Stromal cell of bone marrow (primary cell): ENCODE results near the gene CCL22.

Experiments used
- DNase-seq: peaks from one replicate; pipeline ENCODE4 v3.0.0-alpha.2; 2012; ENCODE audit warnings: low read depth

Gene CCL22

DNA sequence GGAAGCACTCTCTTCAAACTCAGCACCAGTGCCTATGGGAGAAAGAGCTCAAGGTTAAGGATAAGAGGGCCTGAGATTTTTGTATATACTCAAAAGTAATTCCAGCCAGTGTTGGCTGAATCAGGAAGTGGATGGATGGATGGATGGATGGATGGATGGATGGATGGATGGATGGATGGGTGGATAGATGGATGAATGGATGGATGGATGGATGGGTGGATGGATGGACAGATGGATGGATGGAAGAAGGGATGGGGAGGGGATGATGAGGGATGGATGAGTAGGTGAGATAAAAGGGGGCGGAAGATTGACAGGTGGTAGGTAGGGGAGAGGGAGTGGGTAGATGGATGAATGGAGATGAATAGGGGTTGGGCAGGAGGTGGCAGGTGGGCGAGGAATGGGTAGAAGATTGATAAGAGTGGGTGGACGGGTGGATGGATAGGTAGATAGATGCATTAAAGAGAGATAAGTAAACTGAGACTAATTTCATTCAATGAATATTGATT is 17.8 kb downstream of the CCL22 start:
- no peak for DNase-seq

DNA sequence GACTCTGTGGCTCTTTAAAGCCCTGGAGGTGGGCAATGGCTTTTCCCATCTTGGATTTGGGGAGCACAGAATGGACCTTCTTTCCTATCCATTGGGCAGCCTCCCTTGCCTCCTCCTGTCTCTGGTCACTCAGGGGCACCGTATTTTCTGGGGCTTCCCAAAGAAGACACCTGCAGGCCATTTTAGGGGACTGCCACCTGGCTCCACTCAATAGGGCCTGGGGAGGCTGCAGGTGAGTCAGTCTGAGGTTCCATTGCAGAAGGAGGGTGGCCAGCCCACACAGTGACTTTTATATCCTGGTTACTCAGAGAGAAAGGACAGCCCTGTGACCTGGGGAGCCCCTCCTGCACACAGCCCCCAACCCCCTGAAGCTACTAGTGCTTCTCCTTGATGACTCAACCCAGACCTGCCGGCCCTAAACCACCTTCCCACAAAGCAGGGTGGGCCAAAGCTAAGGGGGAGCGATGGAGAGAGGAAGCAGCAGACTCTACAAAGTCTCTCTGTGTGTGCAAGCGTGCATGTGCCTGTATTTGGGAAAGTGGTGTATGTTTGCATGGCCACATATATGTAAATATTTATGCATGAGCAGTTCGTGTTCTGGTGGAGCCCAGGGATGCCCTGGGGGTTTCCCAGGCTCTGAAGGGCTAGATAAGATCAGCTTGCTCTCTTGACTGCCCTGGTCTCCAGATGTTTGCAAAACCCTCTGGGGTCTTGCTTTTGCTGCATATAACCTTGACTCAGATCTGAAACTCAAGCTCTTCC is 18.7 kb downstream of the CCL22 start:
- DNase-seq, result no peak

- no peak for DNase-seq
Observed at GRCh38 chr16:57379579-57379978, 21.0 kb downstream of the CCL22 start.

GRCh38 chr16:57380671-57381462 is 22.3 kb downstream of the CCL22 start:
- DNase-seq, result no peak

DNA sequence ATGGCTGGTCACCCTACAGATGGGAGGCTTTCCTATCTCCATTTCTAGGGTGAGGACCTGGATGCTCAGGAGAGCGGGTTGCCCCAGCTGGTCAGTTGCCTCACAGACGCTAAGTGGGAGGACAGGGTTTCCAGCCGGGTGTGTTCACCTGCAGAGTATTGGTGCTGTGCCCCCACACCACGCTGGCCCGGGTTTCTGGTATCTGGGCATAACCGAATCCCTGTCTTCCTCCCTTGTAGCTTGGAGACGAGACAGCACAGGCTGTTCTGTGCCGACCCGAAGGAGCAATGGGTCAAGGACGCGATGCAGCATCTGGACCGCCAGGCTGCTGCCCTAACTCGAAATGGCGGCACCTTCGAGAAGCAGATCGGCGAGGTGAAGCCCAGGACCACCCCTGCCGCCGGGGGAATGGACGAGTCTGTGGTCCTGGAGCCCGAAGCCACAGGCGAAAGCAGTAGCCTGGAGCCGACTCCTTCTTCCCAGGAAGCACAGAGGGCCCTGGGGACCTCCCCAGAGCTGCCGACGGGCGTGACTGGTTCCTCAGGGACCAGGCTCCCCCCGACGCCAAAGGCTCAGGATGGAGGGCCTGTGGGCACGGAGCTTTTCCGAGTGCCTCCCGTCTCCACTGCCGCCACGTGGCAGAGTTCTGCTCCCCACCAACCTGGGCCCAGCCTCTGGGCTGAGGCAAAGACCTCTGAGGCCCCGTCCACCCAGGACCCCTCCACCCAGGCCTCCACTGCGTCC is 23.4 kb downstream of the CCL22 start:
- no peak for DNase-seq

DNA sequence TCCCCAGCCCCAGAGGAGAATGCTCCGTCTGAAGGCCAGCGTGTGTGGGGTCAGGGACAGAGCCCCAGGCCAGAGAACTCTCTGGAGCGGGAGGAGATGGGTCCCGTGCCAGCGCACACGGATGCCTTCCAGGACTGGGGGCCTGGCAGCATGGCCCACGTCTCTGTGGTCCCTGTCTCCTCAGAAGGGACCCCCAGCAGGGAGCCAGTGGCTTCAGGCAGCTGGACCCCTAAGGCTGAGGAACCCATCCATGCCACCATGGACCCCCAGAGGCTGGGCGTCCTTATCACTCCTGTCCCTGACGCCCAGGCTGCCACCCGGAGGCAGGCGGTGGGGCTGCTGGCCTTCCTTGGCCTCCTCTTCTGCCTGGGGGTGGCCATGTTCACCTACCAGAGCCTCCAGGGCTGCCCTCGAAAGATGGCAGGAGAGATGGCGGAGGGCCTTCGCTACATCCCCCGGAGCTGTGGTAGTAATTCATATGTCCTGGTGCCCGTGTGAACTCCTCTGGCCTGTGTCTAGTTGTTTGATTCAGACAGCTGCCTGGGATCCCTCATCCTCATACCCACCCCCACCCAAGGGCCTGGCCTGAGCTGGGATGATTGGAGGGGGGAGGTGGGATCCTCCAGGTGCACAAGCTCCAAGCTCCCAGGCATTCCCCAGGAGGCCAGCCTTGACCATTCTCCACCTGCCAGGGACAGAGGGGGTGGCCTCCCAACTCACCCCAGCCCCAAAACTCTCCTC is 24.1 kb downstream of the CCL22 start:
- DNase-seq, result no peak

DNA sequence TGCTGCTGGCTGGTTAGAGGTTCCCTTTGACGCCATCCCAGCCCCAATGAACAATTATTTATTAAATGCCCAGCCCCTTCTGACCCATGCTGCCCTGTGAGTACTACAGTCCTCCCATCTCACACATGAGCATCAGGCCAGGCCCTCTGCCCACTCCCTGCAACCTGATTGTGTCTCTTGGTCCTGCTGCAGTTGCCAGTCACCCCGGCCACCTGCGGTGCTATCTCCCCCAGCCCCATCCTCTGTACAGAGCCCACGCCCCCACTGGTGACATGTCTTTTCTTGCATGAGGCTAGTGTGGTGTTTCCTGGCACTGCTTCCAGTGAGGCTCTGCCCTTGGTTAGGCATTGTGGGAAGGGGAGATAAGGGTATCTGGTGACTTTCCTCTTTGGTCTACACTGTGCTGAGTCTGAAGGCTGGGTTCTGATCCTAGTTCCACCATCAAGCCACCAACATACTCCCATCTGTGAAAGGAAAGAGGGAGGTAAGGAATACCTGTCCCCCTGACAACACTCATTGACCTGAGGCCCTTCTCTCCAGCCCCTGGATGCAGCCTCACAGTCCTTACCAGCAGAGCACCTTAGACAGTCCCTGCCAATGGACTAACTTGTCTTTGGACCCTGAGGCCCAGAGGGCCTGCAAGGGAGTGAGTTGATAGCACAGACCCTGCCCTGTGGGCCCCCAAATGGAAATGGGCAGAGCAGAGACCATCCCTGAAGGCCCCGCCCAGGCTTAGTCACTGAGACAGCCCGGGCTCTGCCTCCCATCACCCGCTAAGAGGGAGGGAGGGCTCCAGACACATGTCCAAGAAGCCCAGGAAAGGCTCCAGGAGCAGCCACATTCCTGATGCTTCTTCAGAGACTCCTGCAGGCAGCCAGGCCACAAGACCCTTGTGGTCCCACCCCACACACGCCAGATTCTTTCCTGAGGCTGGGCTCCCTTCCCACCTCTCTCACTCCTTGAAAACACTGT is 25.0 kb downstream of the CCL22 start:
- no peak for DNase-seq

GRCh38 chr16:57384248-57385070 is 25.9 kb downstream of the CCL22 start:
- DNase-seq, result no peak

- no peak for DNase-seq
Observed at GRCh38 chr16:57385083-57385482, 26.5 kb downstream of the CCL22 start.

GRCh38 chr16:57386381-57386951 is 27.9 kb downstream of the CCL22 start:
- DNase-seq, result peak; percentile 60

DNA sequence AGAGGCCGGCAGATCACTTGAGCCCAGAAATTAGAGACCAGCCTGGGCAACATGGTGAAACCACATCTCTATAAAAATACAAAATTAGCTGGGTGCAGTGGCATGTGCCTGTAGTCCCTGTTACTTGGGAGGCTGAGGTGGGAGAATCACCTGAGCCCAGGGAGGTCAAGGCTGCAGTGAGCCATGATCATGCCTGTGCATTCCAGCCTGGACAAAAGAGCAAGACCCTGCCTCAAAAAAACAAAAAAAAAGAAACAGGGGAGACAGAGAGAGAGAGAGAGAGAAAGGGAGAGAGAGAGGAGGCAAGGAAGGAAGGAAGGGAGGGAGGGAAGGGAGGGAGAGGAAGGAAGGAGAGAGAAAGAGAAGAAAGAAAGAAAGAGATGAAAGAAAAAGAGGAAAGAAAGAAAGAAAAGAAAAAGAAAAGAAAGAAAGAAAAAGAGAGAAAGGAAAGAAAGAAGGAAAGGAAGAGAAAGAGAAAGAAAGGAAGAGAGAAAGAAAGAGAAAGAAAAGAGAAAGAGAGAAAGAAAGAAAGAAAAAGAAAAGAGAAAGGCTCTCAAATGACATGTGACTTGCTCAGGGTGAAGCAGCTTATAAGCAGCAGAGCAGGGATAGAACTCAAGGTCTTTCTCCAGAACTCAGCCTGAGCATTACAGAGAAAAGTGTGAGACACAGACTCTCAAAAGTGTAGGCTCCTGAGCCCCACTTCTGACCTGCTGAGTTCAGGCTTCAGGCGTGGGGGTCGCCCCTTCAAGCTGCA is 29.2 kb downstream of the CCL22 start:
- DNase-seq, result no peak

GRCh38 chr16:57388359-57389086 is 29.9 kb downstream of the CCL22 start:
- DNase-seq, result no peak

DNA sequence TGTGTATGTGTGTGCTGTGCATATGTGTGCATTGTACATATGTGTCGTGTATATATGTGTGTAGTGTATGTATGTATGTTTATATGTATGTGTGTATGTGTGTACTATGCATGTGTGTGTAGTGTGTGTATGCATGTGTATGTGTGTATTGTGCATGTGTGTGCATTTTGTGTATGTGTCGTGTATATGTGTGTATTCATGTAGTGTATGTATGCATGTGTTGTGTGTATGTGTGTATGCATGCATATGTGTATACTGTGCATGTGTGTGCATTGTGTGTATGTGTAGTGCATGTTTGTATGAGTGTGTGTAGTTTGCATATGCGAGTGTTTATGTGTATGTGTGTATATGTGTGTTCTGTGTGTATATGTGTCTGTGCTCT is 30.5 kb downstream of the CCL22 start:
- no peak for DNase-seq

- no peak for DNase-seq
Observed at GRCh38 chr16:57390636-57391295, 32.2 kb downstream of the CCL22 start.

- DNase-seq, result no peak
Observed at GRCh38 chr16:57391300-57391699, 32.7 kb downstream of the CCL22 start.

GRCh38 chr16:57391708-57392107 is 33.1 kb downstream of the CCL22 start:
- no peak for DNase-seq

DNA sequence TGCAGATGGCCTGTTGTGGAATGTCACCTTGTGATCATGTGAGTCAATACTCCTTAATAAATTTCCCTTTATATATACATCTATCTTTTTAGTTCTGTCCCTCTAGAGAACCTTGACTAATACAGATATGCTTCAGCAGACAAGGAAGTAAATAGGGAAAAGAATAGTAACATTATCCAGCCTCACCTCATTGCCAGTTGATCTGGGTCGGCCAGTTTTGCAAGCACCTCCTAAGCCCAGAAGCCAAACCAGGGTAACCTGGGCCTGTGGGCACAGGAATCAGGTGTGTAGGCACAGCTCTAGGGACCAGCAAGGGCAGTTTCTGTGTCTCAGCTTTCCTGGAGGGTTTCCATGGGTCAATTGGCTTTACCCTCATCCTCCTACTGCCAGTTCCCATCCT is 34.1 kb downstream of the CCL22 start:
- no peak for DNase-seq
